OCI-LY3 (cell line): Measurements from ENCODE around the gene RREB1.

ENCODE experiments used
- EZH2phosphoT487 ChIP-seq: fragments of 200-600 bp; shearing (Covaris generic); IDR thresholded peaks from 2 replicates; pipeline ENCODE4 v1.6.1; 2018; ENCODE audit warnings: antibody characterized with exemption, mixed run types, low read depth
- TF ChIP-seq, protein P1 (sequence below): fragments of 200-600, 300-600 bp; sonication (generic); IDR thresholded peaks from 2 replicates; pipeline ENCODE4 v1.5.1; 2014; ENCODE audit warnings: antibody characterized with exemption, low read length, low read depth

DNA sequence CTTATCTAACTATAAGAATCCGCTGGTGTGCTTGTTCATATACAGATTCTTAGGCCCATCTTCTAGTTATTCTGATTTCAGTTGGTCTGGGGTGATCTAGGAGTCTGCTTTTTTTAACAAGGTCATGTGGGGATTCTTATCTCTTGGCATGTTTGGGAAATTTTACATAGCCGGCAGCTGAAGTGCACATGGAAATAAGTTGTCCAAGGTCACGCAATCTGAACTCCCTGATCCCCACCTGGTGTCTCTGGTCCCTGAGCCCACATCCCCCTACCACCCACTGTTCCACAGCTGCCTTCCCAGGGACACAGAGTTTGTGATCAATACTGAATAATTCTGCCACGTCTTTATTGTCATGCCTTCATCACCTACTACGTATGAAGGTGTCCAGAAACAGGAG, 114.4 kb downstream of the RREB1 start:
- TF ChIP-seq, protein P1, sequence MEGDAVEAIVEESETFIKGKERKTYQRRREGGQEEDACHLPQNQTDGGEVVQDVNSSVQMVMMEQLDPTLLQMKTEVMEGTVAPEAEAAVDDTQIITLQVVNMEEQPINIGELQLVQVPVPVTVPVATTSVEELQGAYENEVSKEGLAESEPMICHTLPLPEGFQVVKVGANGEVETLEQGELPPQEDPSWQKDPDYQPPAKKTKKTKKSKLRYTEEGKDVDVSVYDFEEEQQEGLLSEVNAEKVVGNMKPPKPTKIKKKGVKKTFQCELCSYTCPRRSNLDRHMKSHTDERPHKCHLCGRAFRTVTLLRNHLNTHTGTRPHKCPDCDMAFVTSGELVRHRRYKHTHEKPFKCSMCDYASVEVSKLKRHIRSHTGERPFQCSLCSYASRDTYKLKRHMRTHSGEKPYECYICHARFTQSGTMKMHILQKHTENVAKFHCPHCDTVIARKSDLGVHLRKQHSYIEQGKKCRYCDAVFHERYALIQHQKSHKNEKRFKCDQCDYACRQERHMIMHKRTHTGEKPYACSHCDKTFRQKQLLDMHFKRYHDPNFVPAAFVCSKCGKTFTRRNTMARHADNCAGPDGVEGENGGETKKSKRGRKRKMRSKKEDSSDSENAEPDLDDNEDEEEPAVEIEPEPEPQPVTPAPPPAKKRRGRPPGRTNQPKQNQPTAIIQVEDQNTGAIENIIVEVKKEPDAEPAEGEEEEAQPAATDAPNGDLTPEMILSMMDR, result no peak
- TF ChIP-seq EZH2phosphoT487, result no peak
